GM18858 (cell line): ENCODE data around the gene DYNLRB1.

Experiments
- ATAC-seq: cut with Tn5 transposase; IDR thresholded peaks from one replicate; pipeline ENCODE4 v1.9.1; 2021; ENCODE audit not compliant: unreplicated experiment

DYNLRB1 gene

GRCh38 chr20:34553366-34553867, 37.2 kb downstream of the DYNLRB1 start:
- no peak for ATAC-seq

- no peak for ATAC-seq
Measured at GRCh38 chr20:34557936-34558319, 41.7 kb downstream of the DYNLRB1 start.

GRCh38 chr20:34558320-34559218, 42.3 kb downstream of the DYNLRB1 start, which contains the start of gene MAP1LC3A:
Gene MAP1LC3A (plus strand): TSS chr20:34558718. CDS start chr20:34558869, 151 bp downstream.
- ATAC-seq: no peak

- ATAC-seq: no peak
Measured at GRCh38 chr20:34559311-34560140, 43.3 kb downstream of the DYNLRB1 start.

GRCh38 chr20:34560141-34560523, 43.9 kb downstream of the DYNLRB1 start:
- no peak for ATAC-seq

- ATAC-seq: no peak
Measured at GRCh38 chr20:34560614-34561013, 44.4 kb downstream of the DYNLRB1 start.

GRCh38 chr20:34561661-34562060, 45.4 kb downstream of the DYNLRB1 start:
- ATAC-seq: no peak

GRCh38 chr20:34562641-34563040, 46.4 kb downstream of the DYNLRB1 start:
- no peak for ATAC-seq

- ATAC-seq: no peak
Measured at GRCh38 chr20:34564833-34565232, 48.6 kb downstream of the DYNLRB1 start.

GRCh38 chr20:34566978-34567891, 51.0 kb downstream of the DYNLRB1 start:
- no peak for ATAC-seq

GRCh38 chr20:34567892-34568865, 52.0 kb downstream of the DYNLRB1 start:
- no peak for ATAC-seq

GRCh38 chr20:34569598-34569997, 53.4 kb downstream of the DYNLRB1 start:
- ATAC-seq: no peak

- ATAC-seq: no peak
Measured at GRCh38 chr20:34570859-34571306, 54.7 kb downstream of the DYNLRB1 start.

GRCh38 chr20:34571753-34572152, 55.5 kb downstream of the DYNLRB1 start:
- no peak for ATAC-seq

- no peak for ATAC-seq
Measured at GRCh38 chr20:34573541-34574300, 57.5 kb downstream of the DYNLRB1 start.

GRCh38 chr20:34574426-34574825, 58.2 kb downstream of the DYNLRB1 start:
- ATAC-seq: no peak

GRCh38 chr20:34574861-34575260, 58.6 kb downstream of the DYNLRB1 start:
- no peak for ATAC-seq

GRCh38 chr20:34575271-34575670, 59.0 kb downstream of the DYNLRB1 start:
- ATAC-seq: no peak

- ATAC-seq: no peak
Measured at GRCh38 chr20:34575756-34576155, 59.5 kb downstream of the DYNLRB1 start.
